ENCODE measurements around the gene SEC16A.
A peak's percentile ranks its signal among the peaks of the same experiment; 100 is the strongest.

Gene SEC16A

DNA sequence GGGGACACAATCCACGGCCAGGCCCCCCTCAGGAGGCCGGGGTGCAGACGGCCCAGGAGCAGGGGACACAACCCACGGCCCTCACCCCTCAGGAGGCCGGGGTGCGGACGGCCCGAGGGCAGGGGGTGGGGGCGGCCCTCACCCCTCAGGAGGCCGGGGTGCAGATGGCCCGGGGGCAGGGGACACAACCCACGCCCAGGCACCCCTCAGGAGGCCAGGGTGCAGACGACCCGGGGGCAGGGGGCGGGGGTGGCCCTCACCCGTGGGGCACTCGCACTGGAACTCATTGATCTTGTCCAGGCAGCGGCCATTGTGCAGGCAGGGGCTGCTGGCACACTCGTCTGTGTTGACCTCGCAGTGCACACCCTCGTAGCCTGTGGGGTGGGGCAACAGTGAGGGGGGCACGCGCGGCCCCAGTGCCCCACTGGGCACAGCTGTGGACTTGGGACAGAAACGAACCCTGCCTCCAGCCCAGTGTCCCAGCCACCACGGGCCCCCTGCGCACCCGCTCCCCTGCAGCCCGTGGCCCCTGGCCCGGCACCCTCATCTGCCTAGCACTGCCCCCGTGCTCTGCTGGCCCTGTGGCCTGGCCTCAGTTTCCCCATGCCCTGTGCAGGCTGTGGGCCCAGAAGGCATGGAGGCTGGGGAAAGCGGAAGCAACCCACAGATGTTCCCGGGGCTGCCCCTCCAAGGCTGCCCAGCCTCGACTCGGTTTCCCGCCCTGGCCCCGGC lies 34.3 kb upstream of the SEC16A start:
- H3K9me3 ChIP-seq (ENCODE audit: control insufficient read depth, low read length) = no peaks in the 10 kb centered on the region
- peaks cover 29% of the 10 kb centered on the region for H3K36me3 ChIP-seq (ENCODE audit: control insufficient read depth, insufficient read depth, low read length)
- H3K4me3 ChIP-seq (ENCODE audit: insufficient read depth, low read depth, low read length) = no peak overlapping the region
- no peak overlapping the region for H3K27ac ChIP-seq (ENCODE audit: insufficient read depth, low read depth, low read length, poor library complexity, severe bottlenecking)
- peaks cover 5% of the 10 kb centered on the region for H3K4me1 ChIP-seq (ENCODE audit: control insufficient read depth, insufficient read depth, low read length)
- 94 to 95% methylated on average over 37 of the region's 37 CpGs for WGBS, 2 experiments
- no peaks in the 10 kb centered on the region for H3K27me3 ChIP-seq (ENCODE audit: control insufficient read depth, insufficient read depth, low read length, poor library complexity, severe bottlenecking)

GRCh38 chr9:136516191-136516654 lies 33.4 kb upstream of the SEC16A start:
- H3K27me3 ChIP-seq (ENCODE audit: control insufficient read depth, insufficient read depth, low read length, poor library complexity, severe bottlenecking) = no peaks in the 10 kb centered on the region
- H3K36me3 ChIP-seq (ENCODE audit: control insufficient read depth, insufficient read depth, low read length) = peaks cover 36% of the 10 kb centered on the region
- no peak overlapping the region for H3K27ac ChIP-seq (ENCODE audit: insufficient read depth, low read depth, low read length, poor library complexity, severe bottlenecking)
- 86 to 89% methylated on average over 19 of the region's 19 CpGs for WGBS, 2 experiments
- no peak overlapping the region for H3K4me3 ChIP-seq (ENCODE audit: insufficient read depth, low read depth, low read length)
- H3K9me3 ChIP-seq (ENCODE audit: control insufficient read depth, low read length) = no peaks in the 10 kb centered on the region
- H3K4me1 ChIP-seq (ENCODE audit: control insufficient read depth, insufficient read depth, low read length) = peaks cover 5% of the 10 kb centered on the region

DNA sequence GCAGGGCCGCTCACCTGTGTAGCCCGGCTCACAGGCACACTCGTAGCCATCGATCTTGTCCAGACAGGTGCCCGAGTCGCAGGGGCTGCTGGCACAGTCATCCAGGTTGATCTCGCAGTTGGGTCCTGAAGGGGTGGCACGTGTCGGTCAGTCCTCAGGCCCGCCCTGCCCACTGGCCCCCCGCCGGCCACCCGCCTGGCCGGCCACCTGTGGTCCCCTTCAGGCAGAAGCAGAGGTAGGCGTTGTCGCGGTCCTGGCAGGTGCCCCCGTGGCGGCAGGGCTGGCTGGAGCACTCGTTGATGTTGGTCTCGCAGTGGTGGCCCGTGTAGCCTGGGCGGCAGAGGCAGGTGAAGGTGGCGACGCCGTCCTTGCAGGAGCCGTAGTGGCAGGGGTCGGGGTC lies 32.4 kb upstream of the SEC16A start:
- H3K27ac ChIP-seq (ENCODE audit: insufficient read depth, low read depth, low read length, poor library complexity, severe bottlenecking) = no peak overlapping the region
- no peak overlapping the region for H3K4me3 ChIP-seq (ENCODE audit: insufficient read depth, low read depth, low read length)
- H3K27me3 ChIP-seq (ENCODE audit: control insufficient read depth, insufficient read depth, low read length, poor library complexity, severe bottlenecking) = no peaks in the 10 kb centered on the region
- peaks cover 36% of the 10 kb centered on the region for H3K36me3 ChIP-seq (ENCODE audit: control insufficient read depth, insufficient read depth, low read length)
- H3K4me1 ChIP-seq (ENCODE audit: control insufficient read depth, insufficient read depth, low read length) = peaks cover 5% of the 10 kb centered on the region
- 97% methylated on average over 28 of the region's 28 CpGs for WGBS, 2 experiments
- H3K9me3 ChIP-seq (ENCODE audit: control insufficient read depth, low read length) = no peaks in the 10 kb centered on the region

- H3K4me3 ChIP-seq (ENCODE audit: insufficient read depth, low read depth, low read length) = no peak overlapping the region
- H3K36me3 ChIP-seq (ENCODE audit: control insufficient read depth, insufficient read depth, low read length) = peaks cover 41% of the 10 kb centered on the region
- no peaks in the 10 kb centered on the region for H3K9me3 ChIP-seq (ENCODE audit: control insufficient read depth, low read length)
- H3K27ac ChIP-seq (ENCODE audit: insufficient read depth, low read depth, low read length, poor library complexity, severe bottlenecking) = no peak overlapping the region
- no peaks in the 10 kb centered on the region for H3K4me1 ChIP-seq (ENCODE audit: control insufficient read depth, insufficient read depth, low read length)
- H3K27me3 ChIP-seq (ENCODE audit: control insufficient read depth, insufficient read depth, low read length, poor library complexity, severe bottlenecking) = no peaks in the 10 kb centered on the region
- WGBS, 2 experiments = 94% methylated on average over 29 of the region's 29 CpGs
Observed at GRCh38 chr9:136514022-136514714, 31.3 kb upstream of the SEC16A start.

DNA sequence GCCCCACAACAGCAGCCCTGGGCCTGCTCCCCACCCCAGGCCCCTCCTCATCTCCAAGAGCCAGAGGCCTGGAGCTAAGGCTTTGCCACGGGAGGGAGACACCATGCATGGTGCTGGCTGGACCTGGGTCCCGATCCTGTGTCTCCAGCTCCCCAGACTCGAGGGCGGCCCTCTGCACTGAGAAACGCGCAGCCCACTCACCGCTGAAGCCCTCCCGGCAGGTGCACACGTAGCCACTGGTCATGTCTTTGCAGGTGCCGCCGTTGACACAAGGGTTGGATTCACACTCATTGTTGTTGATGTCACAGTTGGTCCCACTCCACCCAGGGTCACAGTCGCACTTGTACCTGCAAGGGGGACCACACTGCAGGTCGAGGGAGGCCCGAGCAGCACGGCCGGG lies 30.4 kb upstream of the SEC16A start:
- no peak overlapping the region for H3K4me3 ChIP-seq (ENCODE audit: insufficient read depth, low read depth, low read length)
- no peaks in the 10 kb centered on the region for H3K27me3 ChIP-seq (ENCODE audit: control insufficient read depth, insufficient read depth, low read length, poor library complexity, severe bottlenecking)
- H3K27ac ChIP-seq (ENCODE audit: insufficient read depth, low read depth, low read length, poor library complexity, severe bottlenecking) = no peak overlapping the region
- no peaks in the 10 kb centered on the region for H3K4me1 ChIP-seq (ENCODE audit: control insufficient read depth, insufficient read depth, low read length)
- H3K36me3 ChIP-seq (ENCODE audit: control insufficient read depth, insufficient read depth, low read length) = peaks cover 44% of the 10 kb centered on the region
- no peaks in the 10 kb centered on the region for H3K9me3 ChIP-seq (ENCODE audit: control insufficient read depth, low read length)
- WGBS, 2 experiments = 97% methylated on average over 16 of the region's 16 CpGs

- no peak overlapping the region for H3K4me3 ChIP-seq (ENCODE audit: insufficient read depth, low read depth, low read length)
- no peaks in the 10 kb centered on the region for H3K27me3 ChIP-seq (ENCODE audit: control insufficient read depth, insufficient read depth, low read length, poor library complexity, severe bottlenecking)
- 91 to 94% methylated on average over 9 to 13 of the region's 13 CpGs for WGBS, 2 experiments
- H3K9me3 ChIP-seq (ENCODE audit: control insufficient read depth, low read length) = no peaks in the 10 kb centered on the region
- no peaks in the 10 kb centered on the region for H3K4me1 ChIP-seq (ENCODE audit: control insufficient read depth, insufficient read depth, low read length)
- peak overlapping the region; percentile 70 for H3K27ac ChIP-seq (ENCODE audit: insufficient read depth, low read depth, low read length, poor library complexity, severe bottlenecking)
- peaks cover 48% of the 10 kb centered on the region for H3K36me3 ChIP-seq (ENCODE audit: control insufficient read depth, insufficient read depth, low read length)
Observed at GRCh38 chr9:136512651-136513071, 29.8 kb upstream of the SEC16A start.

DNA sequence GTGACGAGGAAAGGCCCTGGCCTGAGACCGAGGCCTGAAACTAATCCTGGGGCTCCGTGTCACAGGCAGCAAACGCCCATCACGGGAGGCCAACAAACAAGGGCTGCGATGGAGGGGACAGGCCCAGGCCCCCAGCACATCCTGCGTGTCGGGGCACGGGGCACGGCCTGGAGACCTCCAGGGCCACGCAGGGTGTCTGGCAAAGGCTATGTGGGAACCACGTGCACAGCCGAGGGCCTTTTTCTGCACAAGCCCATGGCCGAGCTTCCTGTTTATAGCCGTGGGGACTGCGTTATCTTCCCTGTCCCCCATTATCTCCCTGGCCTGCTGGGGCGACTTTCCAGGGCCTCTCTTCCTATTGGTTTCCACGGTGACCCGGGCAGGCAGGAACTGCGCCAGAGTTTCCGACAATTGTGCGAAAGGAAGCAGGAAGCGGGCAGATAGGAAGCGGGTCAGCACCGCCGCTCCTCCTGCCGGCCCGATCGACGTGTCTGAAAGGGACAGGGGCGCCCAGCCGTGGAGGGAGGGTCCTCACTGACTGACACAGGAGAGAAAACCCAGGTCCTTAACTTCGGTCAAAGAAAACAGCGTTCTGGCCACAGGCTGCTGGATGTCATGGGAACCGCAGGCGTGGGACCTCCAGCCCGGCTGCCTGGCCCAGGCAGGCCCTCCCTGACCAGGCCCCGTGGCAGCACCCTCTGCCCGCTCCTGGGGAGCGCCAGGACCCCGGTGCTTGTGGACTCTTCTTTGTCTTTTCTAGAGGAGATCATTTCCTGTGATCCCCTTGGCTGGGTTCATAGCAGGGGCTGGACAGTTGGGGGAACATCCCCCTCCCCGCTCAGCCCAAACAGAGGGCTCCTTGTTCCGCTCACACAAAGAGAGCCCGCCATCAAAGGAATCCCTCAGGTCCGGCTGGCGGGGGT lies 29.1 kb upstream of the SEC16A start:
- H3K9me3 ChIP-seq (ENCODE audit: control insufficient read depth, low read length) = no peaks in the 10 kb centered on the region
- 94% methylated on average over 46 of the region's 46 CpGs for WGBS, 2 experiments
- H3K27me3 ChIP-seq (ENCODE audit: control insufficient read depth, insufficient read depth, low read length, poor library complexity, severe bottlenecking) = no peaks in the 10 kb centered on the region
- H3K36me3 ChIP-seq (ENCODE audit: control insufficient read depth, insufficient read depth, low read length) = peaks cover 43% of the 10 kb centered on the region
- no peaks in the 10 kb centered on the region for H3K4me1 ChIP-seq (ENCODE audit: control insufficient read depth, insufficient read depth, low read length)
- H3K4me3 ChIP-seq (ENCODE audit: insufficient read depth, low read depth, low read length) = no peak overlapping the region
- H3K27ac ChIP-seq (ENCODE audit: insufficient read depth, low read depth, low read length, poor library complexity, severe bottlenecking) = peak overlapping the region; percentile 70

GRCh38 chr9:136511144-136511669 lies 28.4 kb upstream of the SEC16A start:
- Histone ChIP-seq H3K36me3 (ENCODE audit: control insufficient read depth, insufficient read depth, low read length) (peaks cover 43% of the 10 kb centered on the region), H3K27ac (ENCODE audit: insufficient read depth, low read depth, low read length, poor library complexity, severe bottlenecking) (no peak overlapping the region)
- WGBS, 2 experiments = 96 to 97% methylated on average over 28 of the region's 28 CpGs

GRCh38 chr9:136510561-136510960 lies 27.7 kb upstream of the SEC16A start:
- Histone ChIP-seq H3K4me3 (ENCODE audit: insufficient read depth, low read depth, low read length) (no peak overlapping the region), H3K9me3 (ENCODE audit: control insufficient read depth, low read length) (no peaks in the 10 kb centered on the region), H3K4me1 (ENCODE audit: control insufficient read depth, insufficient read depth, low read length) (no peaks in the 10 kb centered on the region), H3K27ac (ENCODE audit: insufficient read depth, low read depth, low read length, poor library complexity, severe bottlenecking) (no peak overlapping the region), H3K36me3 (ENCODE audit: control insufficient read depth, insufficient read depth, low read length) (peaks cover 43% of the 10 kb centered on the region), H3K27me3 (ENCODE audit: control insufficient read depth, insufficient read depth, low read length, poor library complexity, severe bottlenecking) (no peaks in the 10 kb centered on the region)
- 93 to 96% methylated on average over 26 of the region's 26 CpGs for WGBS, 2 experiments

More at GRCh38 chr9:136511144-136511669, 28.4 kb upstream of the SEC16A start:
- no peaks in the 10 kb centered on the region for H3K4me1 ChIP-seq (ENCODE audit: control insufficient read depth, insufficient read depth, low read length)
- no peaks in the 10 kb centered on the region for H3K9me3 ChIP-seq (ENCODE audit: control insufficient read depth, low read length)
- H3K27me3 ChIP-seq (ENCODE audit: control insufficient read depth, insufficient read depth, low read length, poor library complexity, severe bottlenecking) = no peaks in the 10 kb centered on the region
- H3K4me3 ChIP-seq (ENCODE audit: insufficient read depth, low read depth, low read length) = no peak overlapping the region
